Smooth muscle cell (in vitro differentiated cells): ENCODE measurements around the gene SMIM33. TPM values are rescaled to one million over a fixed set of nuclear protein-coding genes. Genes with fewer than 3 reads are reported as not detected.

Experiments used
- DNase-seq: peaks from one replicate; lab custom pipeline; 2025; ENCODE audit not compliant: unreplicated experiment; lab: John Stamatoyannopoulos, UW
- H2AFZ ChIP-seq: fragments of 200-600 bp; sonication (generic); 2 replicates; pipeline ENCODE4 v1.6.0; 2016; ENCODE audit warnings: antibody characterized with exemption, low read depth, mild to moderate bottlenecking
- H3F3A ChIP-seq: fragments of 200-600 bp; sonication (generic); 2 replicates; pipeline ENCODE4 v1.6.0; 2017; ENCODE audit warnings: antibody characterized with exemption, low read depth
- H3K27ac ChIP-seq: fragments of 200-600 bp; sonication (generic); 2 replicates; pipeline ENCODE4 v1.5.1; 2016; ENCODE audit warnings: low read depth, mild to moderate bottlenecking
- H3K27me3 ChIP-seq: fragments of 200-600 bp; sonication (generic); 2 replicates; pipeline ENCODE4 v1.6.1; 2016; ENCODE audit warnings: low read depth, mild to moderate bottlenecking
- H3K36me3 ChIP-seq: fragments of 200-600 bp; sonication (generic); 2 replicates; pipeline ENCODE4 v1.5.1; 2016; ENCODE audit warnings: low read depth
- H3K4me1 ChIP-seq: fragments of 200-600 bp; sonication (generic); 2 replicates; pipeline ENCODE4 v1.5.1; 2016; ENCODE audit warnings: low read depth
- H3K4me2 ChIP-seq: fragments of 200-600 bp; sonication (generic); 2 replicates; pipeline ENCODE4 v1.6.0; 2016; ENCODE audit warnings: mild to moderate bottlenecking
- H3K4me3 ChIP-seq: fragments of 200-600 bp; sonication (generic); 2 replicates; pipeline ENCODE4 v1.5.1; 2016; ENCODE audit warnings: mild to moderate bottlenecking
- H3K79me2 ChIP-seq: fragments of 200-600 bp; sonication (generic); 2 replicates; pipeline ENCODE4 v1.6.0; 2016; ENCODE audit warnings: low read depth, mild to moderate bottlenecking
- H3K9ac ChIP-seq: fragments of 200-600 bp; sonication (generic); 2 replicates; pipeline ENCODE4 v1.6.0; 2016; ENCODE audit warnings: low read depth
- H3K9me3 ChIP-seq: fragments of 200-600 bp; sonication (generic); replicated peaks from 2 replicates; pipeline ENCODE4 v1.5.1; 2016; ENCODE audit warnings: low read depth
- H4K20me1 ChIP-seq: fragments of 200-600 bp; sonication (generic); 2 replicates; pipeline ENCODE4 v1.6.0; 2016; ENCODE audit warnings: low read depth
- WGBS: methylation state at CpG from one replicate; pipeline ENCODE4 v1.1.7; 2016; ENCODE audit warnings: low lambda C conversion rate; 5-methylcytosine and 5-hydroxymethylcytosine counted together
- polyA plus RNA-seq: library from polyadenylated mRNA; unstranded; fragments of >200 nt; fragmentation: Nextera tagmentation; extraction: Ambion mirVana; gene quantifications from 2 replicates; pipeline ENCODE4 v1.2.1, GENCODE V29; 2016
- total RNA-seq: library from RNA; depleted of rRNA; stranded (reverse); fragments of >200 nt; gene quantifications from 2 replicates; pipeline ENCODE4 v1.2.3, GENCODE V29; 2014
- TF ChIP-seq, protein P1 (sequence below): fragments of 200-600 bp; sonication (generic); IDR thresholded peaks from 2 replicates; pipeline ENCODE4 v1.5.1; 2017; ENCODE audit warnings: borderline replicate concordance, mild to moderate bottlenecking, antibody characterized with exemption; ENCODE audit not compliant: insufficient read depth, poor library complexity, severe bottlenecking

Gene SMIM33
- total and polyA plus RNA-seq, 2 experiments from 2014 or later = not detected

DNA sequence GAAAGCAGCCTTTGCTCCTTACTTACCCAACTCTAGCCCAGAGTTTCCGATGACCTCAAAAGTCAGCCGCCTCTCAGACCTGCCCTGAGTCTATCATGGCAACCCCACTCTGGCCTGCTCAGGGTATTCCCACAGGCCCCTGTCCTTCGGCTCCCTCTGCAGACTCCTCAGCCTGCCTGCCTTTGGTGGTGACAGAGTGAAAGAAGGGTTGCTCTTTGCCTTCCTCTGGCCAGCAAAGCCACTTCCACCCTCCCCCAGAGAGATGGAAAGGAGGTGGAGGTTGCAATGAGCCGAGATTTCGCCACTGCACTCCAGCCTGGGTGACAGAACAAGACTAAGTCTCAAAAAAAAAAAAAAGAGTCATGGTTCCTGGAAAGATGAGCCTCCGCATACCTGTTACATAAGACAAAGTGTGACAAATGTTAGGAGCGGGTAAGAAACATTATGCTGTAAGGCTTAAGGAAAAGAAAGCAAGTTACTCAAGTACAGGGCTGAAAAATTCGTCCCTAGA is 2.3 kb upstream of the SMIM33 start:
- Histone ChIP-seq H3F3A (peaks cover 8% of the 10 kb centered on the region), H3K4me2 (no peak overlapping the region), H2AFZ (no peak overlapping the region), H3K27ac (peak overlapping the region; percentile 27), H3K4me3 (no peak overlapping the region), H3K9me3 (no peaks in the 10 kb centered on the region), H3K36me3 (no peaks in the 10 kb centered on the region), H4K20me1 (no peaks in the 10 kb centered on the region), H3K4me1 (peaks cover 15% of the 10 kb centered on the region), H3K27me3 (no peaks in the 10 kb centered on the region), H3K9ac (no peak overlapping the region), H3K79me2 (no peaks in the 10 kb centered on the region)
- TF ChIP-seq, protein P1, sequence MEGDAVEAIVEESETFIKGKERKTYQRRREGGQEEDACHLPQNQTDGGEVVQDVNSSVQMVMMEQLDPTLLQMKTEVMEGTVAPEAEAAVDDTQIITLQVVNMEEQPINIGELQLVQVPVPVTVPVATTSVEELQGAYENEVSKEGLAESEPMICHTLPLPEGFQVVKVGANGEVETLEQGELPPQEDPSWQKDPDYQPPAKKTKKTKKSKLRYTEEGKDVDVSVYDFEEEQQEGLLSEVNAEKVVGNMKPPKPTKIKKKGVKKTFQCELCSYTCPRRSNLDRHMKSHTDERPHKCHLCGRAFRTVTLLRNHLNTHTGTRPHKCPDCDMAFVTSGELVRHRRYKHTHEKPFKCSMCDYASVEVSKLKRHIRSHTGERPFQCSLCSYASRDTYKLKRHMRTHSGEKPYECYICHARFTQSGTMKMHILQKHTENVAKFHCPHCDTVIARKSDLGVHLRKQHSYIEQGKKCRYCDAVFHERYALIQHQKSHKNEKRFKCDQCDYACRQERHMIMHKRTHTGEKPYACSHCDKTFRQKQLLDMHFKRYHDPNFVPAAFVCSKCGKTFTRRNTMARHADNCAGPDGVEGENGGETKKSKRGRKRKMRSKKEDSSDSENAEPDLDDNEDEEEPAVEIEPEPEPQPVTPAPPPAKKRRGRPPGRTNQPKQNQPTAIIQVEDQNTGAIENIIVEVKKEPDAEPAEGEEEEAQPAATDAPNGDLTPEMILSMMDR = no peak
- 65% methylated on average over 8 of the region's 8 CpGs for WGBS
- DNase-seq = no peak

DNA sequence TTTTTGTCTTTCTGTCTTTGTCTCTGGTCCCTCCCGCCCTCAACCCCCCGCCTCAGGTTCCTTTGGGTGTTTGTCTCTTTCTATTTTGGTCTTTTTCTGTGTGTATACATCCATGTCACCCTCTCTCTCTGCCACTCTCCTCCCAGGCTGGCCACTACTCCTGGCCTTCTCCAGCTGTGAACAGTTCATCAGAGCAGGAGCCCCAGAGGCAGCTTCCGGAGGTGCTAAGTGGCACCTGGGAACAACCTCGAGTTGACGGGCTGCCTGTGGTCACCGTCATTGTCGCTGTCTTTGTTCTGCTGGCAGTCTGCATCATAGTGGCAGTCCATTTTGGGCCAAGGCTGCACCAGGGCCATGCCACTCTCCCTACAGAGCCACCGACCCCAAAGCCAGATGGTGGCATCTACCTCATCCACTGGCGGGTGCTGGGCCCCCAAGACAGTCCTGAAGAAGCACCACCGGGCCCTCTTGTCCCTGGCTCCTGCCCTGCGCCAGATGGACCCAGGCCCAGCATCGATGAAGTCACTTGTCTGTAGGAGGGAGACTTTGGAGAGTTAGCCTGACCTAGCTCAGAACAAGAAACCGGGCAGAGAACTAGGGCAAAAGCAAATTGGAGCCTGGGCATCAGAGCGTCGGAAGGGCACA is 1.7 kb downstream of the SMIM33 start:
- TF ChIP-seq, protein P1 = no peak
- Histone ChIP-seq H3F3A (peaks cover 8% of the 10 kb centered on the region), H3K36me3 (no peaks in the 10 kb centered on the region), H3K27me3 (no peaks in the 10 kb centered on the region), H3K4me1 (peaks cover 21% of the 10 kb centered on the region), H2AFZ (no peak overlapping the region), H4K20me1 (no peaks in the 10 kb centered on the region), H3K9ac (no peak overlapping the region), H3K27ac (peak overlapping the region; percentile 49), H3K9me3 (no peaks in the 10 kb centered on the region), H3K4me2 (no peak overlapping the region), H3K79me2 (no peaks in the 10 kb centered on the region), H3K4me3 (no peak overlapping the region)
- 91% methylated on average over 15 of the region's 15 CpGs for WGBS
- no peak for DNase-seq

DNA sequence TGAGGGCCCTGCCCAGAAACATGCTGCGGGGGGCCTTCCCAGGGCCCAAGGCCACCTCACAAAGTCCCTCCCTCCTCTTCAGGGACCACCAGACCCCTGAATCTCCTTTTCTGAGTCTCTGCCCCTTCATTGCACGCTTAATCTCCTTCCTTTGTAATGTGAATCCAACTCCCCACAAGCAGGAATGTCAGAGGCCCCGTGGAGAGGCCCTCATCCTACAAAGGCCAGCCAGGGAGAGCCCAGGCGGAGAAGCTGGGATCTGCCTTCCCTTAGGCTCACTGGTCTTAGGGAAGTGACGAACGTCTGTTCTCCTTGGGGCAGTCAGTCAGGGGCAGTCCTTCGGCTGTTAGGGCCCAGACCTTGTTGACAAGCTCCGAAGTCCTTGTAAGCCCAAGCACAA is 2.3 kb downstream of the SMIM33 start:
- peak overlapping the region; percentile 58 for H2AFZ ChIP-seq
- H3F3A ChIP-seq = peaks cover 7% of the 10 kb centered on the region
- H3K9me3 ChIP-seq = no peaks in the 10 kb centered on the region
- no peaks in the 10 kb centered on the region for H3K36me3 ChIP-seq
- WGBS = 30% methylated on average over 8 of the region's 8 CpGs
- H3K4me1 ChIP-seq = peaks cover 21% of the 10 kb centered on the region
- peak overlapping the region; percentile 14 for H3K9ac ChIP-seq
- no peaks in the 10 kb centered on the region for H4K20me1 ChIP-seq
- H3K79me2 ChIP-seq = no peaks in the 10 kb centered on the region
- no peak overlapping the region for H3K4me3 ChIP-seq
- peak overlapping the region; percentile 49 for H3K27ac ChIP-seq
- H3K27me3 ChIP-seq = no peaks in the 10 kb centered on the region
- DNase-seq = no peak
- TF ChIP-seq, protein P1 = no peak
- peak overlapping the region; percentile 19 for H3K4me2 ChIP-seq

DNA sequence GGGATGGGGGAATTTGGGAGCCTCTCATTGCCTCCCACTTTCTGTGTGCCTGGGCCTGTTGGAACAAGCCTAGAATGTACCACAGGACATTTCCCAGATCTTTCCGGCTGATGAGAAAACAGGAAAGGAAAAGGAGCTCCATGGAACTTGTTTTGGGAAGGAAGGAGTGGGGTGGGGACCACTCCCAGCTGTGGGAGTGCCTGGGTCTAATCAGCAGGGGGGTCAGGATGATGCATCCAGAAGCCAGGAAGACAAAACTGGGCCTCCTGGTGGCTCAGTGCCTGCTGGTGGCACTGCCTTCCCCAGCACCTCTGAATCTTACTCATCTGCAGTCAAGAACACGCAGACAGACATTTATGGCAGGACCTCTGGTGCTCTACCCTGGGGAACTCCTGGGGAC is 2.8 kb downstream of the SMIM33 start:
- H3F3A ChIP-seq = peaks cover 2% of the 10 kb centered on the region
- H3K36me3 ChIP-seq = no peaks in the 10 kb centered on the region
- H3K4me2 ChIP-seq = peak overlapping the region; percentile 19
- no peaks in the 10 kb centered on the region for H3K79me2 ChIP-seq
- DNase-seq = no peak
- H3K27ac ChIP-seq = peak overlapping the region; percentile 49
- peaks cover 21% of the 10 kb centered on the region for H3K4me1 ChIP-seq
- H3K9ac ChIP-seq = peak overlapping the region; percentile 14
- H3K4me3 ChIP-seq = no peak overlapping the region
- no peaks in the 10 kb centered on the region for H4K20me1 ChIP-seq
- TF ChIP-seq, protein P1 = peak; percentile 5
- no peaks in the 10 kb centered on the region for H3K27me3 ChIP-seq
- H2AFZ ChIP-seq = peak overlapping the region; percentile 58
- 38% methylated on average over 2 of the region's 2 CpGs for WGBS
- no peaks in the 10 kb centered on the region for H3K9me3 ChIP-seq
